Loucy (cell line): ENCODE measurements around the gene PRUNE2.

Experiments
- H2AFZ ChIP-seq: fragments of 200-600 bp; sonication (generic); 2 replicates; pipeline ENCODE4 v1.6.0; 2016; ENCODE audit warnings: antibody characterized with exemption, mild to moderate bottlenecking, low read length, moderate library complexity
- H3F3A ChIP-seq: fragments of 200-600 bp; 2 replicates; pipeline ENCODE4 v1.6.0; 2016; ENCODE audit warnings: antibody characterized with exemption, low read depth, mild to moderate bottlenecking
- H3K27me3 ChIP-seq: fragments of 200-600 bp; sonication (generic); 2 replicates; pipeline ENCODE4 v1.6.1; 2014; ENCODE audit warnings: low read length, mild to moderate bottlenecking; ENCODE audit not compliant: insufficient read depth, poor library complexity, severe bottlenecking
- H3K36me3 ChIP-seq: fragments of 200-600 bp; sonication (generic); 2 replicates; pipeline ENCODE4 v1.6.1; 2016; ENCODE audit warnings: low read length; ENCODE audit not compliant: insufficient read depth
- H3K4me1 ChIP-seq: fragments of 200-600 bp; sonication (generic); 2 replicates; pipeline ENCODE4 v1.5.1; 2014; ENCODE audit warnings: low read length, mild to moderate bottlenecking; ENCODE audit not compliant: insufficient read depth, poor library complexity, severe bottlenecking
- H3K4me2 ChIP-seq: fragments of 200-600 bp; sonication (generic); 2 replicates; pipeline ENCODE4 v1.6.0; 2014; ENCODE audit warnings: antibody characterized with exemption, low read length, low read depth, mild to moderate bottlenecking; ENCODE audit not compliant: poor library complexity, severe bottlenecking
- H3K4me3 ChIP-seq: fragments of 200-600 bp; sonication (generic); 2 replicates; pipeline ENCODE4 v1.5.1; 2014; ENCODE audit warnings: low read length, mild to moderate bottlenecking, mixed read lengths; ENCODE audit not compliant: poor library complexity, severe bottlenecking
- H3K79me2 ChIP-seq: fragments of 200-600 bp; sonication (generic); 2 replicates; pipeline ENCODE4 v1.6.1; 2014; ENCODE audit warnings: low read length; ENCODE audit not compliant: insufficient read depth
- H3K9ac ChIP-seq: fragments of 200-600 bp; sonication (generic); 2 replicates; pipeline ENCODE4 v1.6.0; 2014; ENCODE audit warnings: mild to moderate bottlenecking, low read depth, low read length, moderate library complexity; ENCODE audit not compliant: poor library complexity, severe bottlenecking
- H3K9me2 ChIP-seq: fragments of 200-600 bp; sonication (generic); replicated peaks from 2 replicates; pipeline ENCODE4 v1.6.1; 2016; ENCODE audit warnings: low read depth, low read length, mixed read lengths
- H3K9me3 ChIP-seq: fragments of 200-600 bp; sonication (generic); 2 replicates; pipeline ENCODE4 v1.6.1; 2014; ENCODE audit warnings: mild to moderate bottlenecking, antibody characterized with exemption, low read length, low read depth; ENCODE audit not compliant: insufficient read depth
- H4K20me1 ChIP-seq: fragments of 200-600 bp; sonication (generic); 2 replicates; pipeline ENCODE4 v1.6.0; 2014; ENCODE audit warnings: antibody characterized with exemption, low read length, mild to moderate bottlenecking; ENCODE audit not compliant: insufficient read depth, poor library complexity, severe bottlenecking
- EZH2phosphoT487 ChIP-seq: fragments of 200-600 bp; IDR thresholded peaks from 2 replicates; pipeline ENCODE4 v1.6.1; 2018; ENCODE audit warnings: antibody characterized with exemption, mild to moderate bottlenecking, moderate library complexity, borderline replicate concordance
- TF ChIP-seq, protein P1 (sequence below): fragments of 200-600 bp; sonication (generic); conservative IDR thresholded peaks from 2 replicates; pipeline ENCODE4 v1.5.1; 2014; ENCODE audit warnings: mild to moderate bottlenecking, antibody characterized with exemption, low read length

PRUNE2 gene

DNA sequence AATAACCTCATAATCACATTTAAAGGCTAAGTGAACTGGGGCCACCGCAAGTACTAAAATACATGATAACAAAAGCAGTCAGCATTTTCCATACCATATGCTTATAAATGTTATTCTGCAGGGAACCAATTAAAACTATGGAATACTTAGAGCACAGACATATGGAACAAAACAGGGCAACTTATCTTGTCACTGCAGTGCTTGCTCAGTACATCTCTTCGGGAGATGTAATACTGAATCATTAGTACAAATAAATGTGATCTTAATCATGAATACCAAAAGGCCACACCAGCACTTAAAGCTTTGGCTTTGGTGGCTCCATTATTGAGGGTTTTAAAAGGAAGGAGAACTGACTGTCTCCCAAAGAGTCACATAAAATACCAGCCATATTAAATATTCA is 32.1 kb downstream of the PRUNE2 start:
- no peaks in the 10 kb centered on the region for H3K9me2 ChIP-seq
- H2AFZ ChIP-seq: no peak overlapping the region
- H3K79me2 ChIP-seq: no peaks in the 10 kb centered on the region
- no peaks in the 10 kb centered on the region for H3K4me1 ChIP-seq
- H3F3A ChIP-seq: no peaks in the 10 kb centered on the region
- no peak overlapping the region for H3K4me3 ChIP-seq
- H3K9ac ChIP-seq: no peak overlapping the region
- H3K9me3 ChIP-seq: no peaks in the 10 kb centered on the region
- H3K27me3 ChIP-seq: no peaks in the 10 kb centered on the region
- TF ChIP-seq, protein P1, sequence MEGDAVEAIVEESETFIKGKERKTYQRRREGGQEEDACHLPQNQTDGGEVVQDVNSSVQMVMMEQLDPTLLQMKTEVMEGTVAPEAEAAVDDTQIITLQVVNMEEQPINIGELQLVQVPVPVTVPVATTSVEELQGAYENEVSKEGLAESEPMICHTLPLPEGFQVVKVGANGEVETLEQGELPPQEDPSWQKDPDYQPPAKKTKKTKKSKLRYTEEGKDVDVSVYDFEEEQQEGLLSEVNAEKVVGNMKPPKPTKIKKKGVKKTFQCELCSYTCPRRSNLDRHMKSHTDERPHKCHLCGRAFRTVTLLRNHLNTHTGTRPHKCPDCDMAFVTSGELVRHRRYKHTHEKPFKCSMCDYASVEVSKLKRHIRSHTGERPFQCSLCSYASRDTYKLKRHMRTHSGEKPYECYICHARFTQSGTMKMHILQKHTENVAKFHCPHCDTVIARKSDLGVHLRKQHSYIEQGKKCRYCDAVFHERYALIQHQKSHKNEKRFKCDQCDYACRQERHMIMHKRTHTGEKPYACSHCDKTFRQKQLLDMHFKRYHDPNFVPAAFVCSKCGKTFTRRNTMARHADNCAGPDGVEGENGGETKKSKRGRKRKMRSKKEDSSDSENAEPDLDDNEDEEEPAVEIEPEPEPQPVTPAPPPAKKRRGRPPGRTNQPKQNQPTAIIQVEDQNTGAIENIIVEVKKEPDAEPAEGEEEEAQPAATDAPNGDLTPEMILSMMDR: no peak
- TF ChIP-seq EZH2phosphoT487: no peak
- no peaks in the 10 kb centered on the region for H3K36me3 ChIP-seq
- H3K4me2 ChIP-seq: no peak overlapping the region
- no peaks in the 10 kb centered on the region for H4K20me1 ChIP-seq

DNA sequence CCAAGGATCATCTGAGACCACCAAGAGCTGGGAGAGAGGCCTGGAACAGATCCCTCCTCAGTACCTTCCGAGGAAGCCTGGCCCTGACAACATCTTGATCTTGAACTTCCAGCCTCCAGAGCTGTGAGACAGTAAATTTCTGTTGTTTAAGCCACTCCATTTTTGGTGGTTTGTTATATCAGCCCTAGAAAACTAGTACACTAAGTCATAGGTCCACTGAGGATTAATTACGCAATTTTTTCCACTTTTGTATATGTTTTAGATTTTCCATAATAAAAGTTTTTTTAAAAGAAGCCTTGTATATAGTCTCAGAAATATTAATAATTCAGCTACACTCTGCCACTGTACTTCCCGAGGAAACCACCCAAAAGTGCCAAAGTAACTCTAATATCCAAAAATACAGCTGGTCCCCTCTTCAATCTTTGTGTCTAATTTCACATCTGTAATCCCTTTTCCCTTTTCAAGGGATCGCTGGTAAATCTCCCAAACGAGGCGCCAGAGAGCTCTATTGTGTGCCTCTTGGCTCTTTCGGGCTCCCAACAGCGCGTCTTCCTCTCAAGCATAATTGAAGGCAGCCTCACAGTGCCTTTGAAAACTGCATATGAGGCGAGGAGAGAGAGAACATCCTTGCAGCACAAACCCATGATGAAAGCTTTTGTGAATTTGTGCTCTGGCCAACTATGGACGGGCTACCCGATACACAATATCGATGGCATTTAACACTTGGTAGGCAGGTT is 32.7 kb downstream of the PRUNE2 start:
- Histone ChIP-seq H3K36me3 (no peaks in the 10 kb centered on the region), H3K79me2 (no peaks in the 10 kb centered on the region), H3K9ac (no peak overlapping the region), H4K20me1 (no peaks in the 10 kb centered on the region), H3K4me1 (no peaks in the 10 kb centered on the region), H3K9me3 (no peaks in the 10 kb centered on the region), H3F3A (no peaks in the 10 kb centered on the region), H3K4me2 (no peak overlapping the region), H3K27me3 (no peaks in the 10 kb centered on the region), H3K4me3 (no peak overlapping the region), H2AFZ (no peak overlapping the region), H3K9me2 (no peaks in the 10 kb centered on the region)
- TF ChIP-seq, protein P1: no peak
- TF ChIP-seq EZH2phosphoT487: no peak

DNA sequence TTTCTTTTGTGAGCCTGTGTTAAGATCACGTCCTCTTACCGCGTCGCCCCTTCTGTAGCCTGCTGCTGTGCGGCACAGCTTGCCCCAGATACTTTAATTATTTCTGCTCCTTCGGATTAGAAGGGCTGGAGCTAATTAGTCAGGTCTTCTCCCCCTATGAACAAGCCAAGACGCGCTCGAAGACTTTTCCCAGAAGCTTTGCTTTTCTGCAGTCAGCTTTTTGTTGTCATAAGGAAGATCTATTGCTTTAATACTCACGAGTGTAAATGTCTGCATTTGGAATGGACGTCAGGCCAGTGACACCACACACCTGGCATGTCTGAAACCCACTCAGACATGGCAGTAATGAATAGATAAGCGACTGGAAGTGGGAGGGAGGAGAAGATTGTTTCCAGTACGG is 37.0 kb downstream of the PRUNE2 start:
- no peaks in the 10 kb centered on the region for H3K9me2 ChIP-seq
- TF ChIP-seq, protein P1: no peak
- TF ChIP-seq EZH2phosphoT487: no peak
- H2AFZ ChIP-seq: 0 out of 2 replicates have a peak overlapping the region, but pooled peaks have one; percentile 19

More for the DNA sequence above, 37.0 kb downstream of the PRUNE2 start:
- Histone ChIP-seq H3K4me1 (no peaks in the 10 kb centered on the region), H3K36me3 (no peaks in the 10 kb centered on the region), H4K20me1 (no peaks in the 10 kb centered on the region), H3K27me3 (no peaks in the 10 kb centered on the region), H3K4me3 (no peak overlapping the region), H3K79me2 (no peaks in the 10 kb centered on the region), H3K4me2 (no peak overlapping the region), H3K9me3 (no peaks in the 10 kb centered on the region), H3F3A (no peaks in the 10 kb centered on the region), H3K9ac (no peak overlapping the region)
